K562 (cell line): ENCODE results near the gene CRADD. TPM values are rescaled to one million over a fixed set of nuclear protein-coding genes. Genes with fewer than 3 reads are reported as not detected.
A peak's percentile ranks its signal among the peaks of the same experiment; 100 is the strongest.

Source experiments
- ATAC-seq: fragments of 200-7000 bp; cut with Tn5 transposase; 3 replicates; pipeline ENCODE4 v1.9.1; 2020; ENCODE audit warnings: moderate library complexity
- BruUV-seq: library from RNA; stranded (reverse); fragments of 400-500 nt; replicated peaks from 2 replicates; lab custom pipeline; 2021; lab: Mats Ljungman, UMichigan
- CTCF ChIA-PET: fragments of 300-600 bp; formaldehyde crosslinking; extraction: SDS; loops from one replicate; lab custom pipeline; 2021; ENCODE audit warnings: low intra/inter-chr PET ratio; lab: Yijun Ruan, JAX
- POLR2A ChIA-PET: fragments of 300-600, 350-650 bp; sonication (Branson Sonifier 250); formaldehyde crosslinking; extraction: SDS; loops from one replicate; lab custom pipeline; 2021; ENCODE audit warnings: antibody characterized with exemption, inconsistent platforms; lab: Yijun Ruan, JAX
- DNase-seq, 4 experiments: peaks; one replicate each; pipeline versions ENCODE4 v3.0.0 to v3.0.0-alpha.2; 2011 to 2018; ENCODE audit warnings: low spot score in 3 of 4, mixed read lengths in 3 of 4; ENCODE audit errors: extremely low read depth in 1 of 4
- FAIRE-seq: peaks from 2 replicates; lab custom pipeline; 2011; peaks lifted over from hg19 to GRCh38; lab: Jason Lieb, UNC
- H2AFZ ChIP-seq: 2 replicates; pipeline ENCODE4 v1.6.0; 2011; ENCODE audit warnings: low read depth, low read length, control low read depth, inconsistent platforms
- H3K27ac ChIP-seq: fragments of 200-600 bp; 3 replicates; pipeline ENCODE4 v1.8.0; 2011; ENCODE audit warnings: low read depth, mild to moderate bottlenecking, control low read depth, inconsistent platforms, low read length, moderate library complexity, mixed read lengths; ENCODE audit errors: extremely low read depth
- H3K27me3 ChIP-seq, 2 experiments: fragments of 300-600 bp in 1 of 2; 2 replicates in 1 of 2; 3 replicates in 1 of 2; pipeline versions ENCODE4 v1.6.0 to v1.8.0; 2011; ENCODE audit warnings: inconsistent platforms in 2 of 2, low read length in 2 of 2, mild to moderate bottlenecking in 1 of 2, mixed read lengths in 1 of 2, moderate library complexity in 1 of 2; ENCODE audit not compliant: control insufficient read depth in 2 of 2, insufficient read depth in 2 of 2
- H3K36me3 ChIP-seq: fragments of 300-600 bp; 3 replicates; pipeline ENCODE4 v1.8.0; 2011; ENCODE audit warnings: mild to moderate bottlenecking, low read length, inconsistent platforms; ENCODE audit not compliant: control insufficient read depth, insufficient read depth
- H3K4me1 ChIP-seq, 2 experiments: fragments of 200-600 bp in 1 of 2; replicated peaks in 1 of 2; 2 replicates in 1 of 2; 3 replicates in 1 of 2; pipeline versions ENCODE4 v1.5.1 to v1.8.0; 2011; ENCODE audit warnings: inconsistent platforms in 2 of 2, low read length in 2 of 2, mild to moderate bottlenecking in 1 of 2, mixed read lengths in 1 of 2, moderate library complexity in 1 of 2; ENCODE audit not compliant: control insufficient read depth in 2 of 2, insufficient read depth in 2 of 2
- H3K4me2 ChIP-seq: 2 replicates; pipeline ENCODE4 v1.6.1; 2011; ENCODE audit warnings: low read length, control low read depth, inconsistent platforms, mixed read lengths; ENCODE audit not compliant: insufficient read depth
- H3K4me3 ChIP-seq: fragments of 200-600 bp; sonication (generic), shearing (Covaris generic); 2 replicates; pipeline ENCODE4 v1.5.1; 2016; ENCODE audit warnings: control low read depth, inconsistent platforms
- H3K79me2 ChIP-seq: fragments of 200-600 bp; 3 replicates; pipeline ENCODE4 v1.8.0; 2011; ENCODE audit warnings: low read length, inconsistent platforms; ENCODE audit not compliant: control insufficient read depth, insufficient read depth
- H3K9ac ChIP-seq, 2 experiments: 2 replicates each; pipeline versions ENCODE4 v1.6.0 to v1.6.1; 2011; ENCODE audit warnings: low read depth in 2 of 2, low read length in 2 of 2, control low read depth in 1 of 2, inconsistent platforms in 1 of 2, mild to moderate bottlenecking in 1 of 2, mixed read lengths in 1 of 2; ENCODE audit not compliant: insufficient read depth in 1 of 2
- H3K9me1 ChIP-seq: one replicate; pipeline ENCODE4 v1.6.0; 2011; ENCODE audit warnings: inconsistent platforms, mild to moderate bottlenecking, low read length, moderate library complexity; ENCODE audit not compliant: control insufficient read depth, insufficient read depth
- H3K9me3 ChIP-seq: replicated peaks from 2 replicates; pipeline ENCODE4 v1.5.1; 2011; ENCODE audit warnings: low read depth, low read length, inconsistent platforms; ENCODE audit not compliant: control insufficient read depth, insufficient read depth
- H4K20me1 ChIP-seq: replicated peaks from 2 replicates; pipeline ENCODE4 v1.6.1; 2011; ENCODE audit warnings: low read length, inconsistent platforms, mixed read lengths; ENCODE audit not compliant: control insufficient read depth, insufficient read depth
- CBFA2T3 ChIP-seq: fragments of 450-650 bp; IDR thresholded peaks from 2 replicates; pipeline ENCODE4 v1.6.1; 2017
- CBX3 ChIP-seq, 2 experiments: IDR thresholded peaks; 1 replicate in 1 of 2; 2 replicates in 1 of 2; pipeline ENCODE4 v1.6.1; 2012; ENCODE audit warnings: inconsistent platforms in 2 of 2, low read length in 2 of 2, borderline replicate concordance in 1 of 2, control low read depth in 1 of 2
- DMBX1 ChIP-seq: fragments of 250-450 bp; sonication (Bioruptor Pico); IDR thresholded peaks from 2 replicates; pipeline ENCODE4 v1.8.0; 2022; ENCODE audit warnings: inconsistent platforms, mild to moderate bottlenecking, moderate library complexity, borderline replicate concordance
- ILK ChIP-seq: fragments of 450-650 bp; IDR thresholded peaks from 2 replicates; pipeline ENCODE4 v1.6.1; 2016; ENCODE audit warnings: missing genetic modification characterization, low read depth, mild to moderate bottlenecking, missing compliant biosample characterization, moderate library complexity, borderline replicate concordance
- MXI1 ChIP-seq: IDR thresholded peaks from 2 replicates; pipeline ENCODE4 v1.6.1; 2011; ENCODE audit warnings: low read depth, mild to moderate bottlenecking, improper control_type of control experiment, low read length
- NFIC ChIP-seq: fragments of 450-650 bp; IDR thresholded peaks from 2 replicates; pipeline ENCODE4 v1.6.1; 2017; ENCODE audit warnings: mild to moderate bottlenecking, inconsistent platforms
- TRIM24 ChIP-seq, 2 experiments: fragments of 450-650 bp; IDR thresholded peaks; 2 replicates each; pipeline ENCODE4 v1.6.1; 2016
- TRIM28 ChIP-seq: fragments of 450-650 bp; IDR thresholded peaks from 2 replicates; pipeline ENCODE4 v1.6.1; 2017
- YBX1 ChIP-seq: fragments of 450-650 bp; IDR thresholded peaks from 2 replicates; pipeline ENCODE4 v1.7.1; 2016; ENCODE audit warnings: mild to moderate bottlenecking
- WGBS: fragments of 100-300 bp; shearing (Covaris generic); methylation state at CpG from one replicate; pipeline ENCODE4 v1.1.6; 2016; ENCODE audit warnings: low coverage, mixed read lengths; ENCODE audit not compliant: insufficient coverage; ENCODE audit errors: missing lambda C conversion rate; 5-methylcytosine and 5-hydroxymethylcytosine counted together
- in situ Hi-C: fragments of 300-500 bp; cut with MboI; formaldehyde crosslinking; loops from 4 replicates; pipeline ENCODE4 v1.15.0; 2018; ENCODE audit warnings: inconsistent platforms, mixed read lengths
- intact Hi-C: fragments of 100-400 bp; cut with micrococcal nuclease; formaldehyde crosslinking; loops from 2 replicates; pipeline ENCODE4 v1.14.2; 2022
- polyA plus RNA-seq, 8 experiments: library from polyadenylated mRNA; depleted of rRNA in 4 of 8; stranded (reverse) in 5 of 8; unstranded in 3 of 8; fragments of >200 nt; fragmentation: Nextera tagmentation in 2 of 8; fragmentation: Illumina TruSeq in 1 of 8; extraction: Ambion mirVana in 2 of 8; extraction: Trizol in 1 of 8; gene quantifications; 2 replicates each; pipeline versions ENCODE4 v1.2.1 to v1.2.3, GENCODE V29; 2011 to 2014; ENCODE audit warnings: inconsistent platforms in 1 of 8, missing spikeins in 1 of 8
- total RNA-seq, 7 experiments: library from RNA; depleted of rRNA in 6 of 7; stranded (reverse); fragments of >200 nt in 6 of 7; fragmentation: Illumina TruSeq in 2 of 7; extraction: Trizol in 2 of 7; gene quantifications; 2 replicates each; pipeline versions ENCODE4 v1.2.1 to v1.2.3, GENCODE V29; 2011 to 2021; ENCODE audit warnings: low replicate concordance in 1 of 7

CRADD gene
- total and polyA plus RNA-seq, 9 of the 15 experiments (the other 6 are each of a cell fraction or from before 2014, with no cell fraction given) = 20.5 to 41.1 (median 25.9) TPM

DNA sequence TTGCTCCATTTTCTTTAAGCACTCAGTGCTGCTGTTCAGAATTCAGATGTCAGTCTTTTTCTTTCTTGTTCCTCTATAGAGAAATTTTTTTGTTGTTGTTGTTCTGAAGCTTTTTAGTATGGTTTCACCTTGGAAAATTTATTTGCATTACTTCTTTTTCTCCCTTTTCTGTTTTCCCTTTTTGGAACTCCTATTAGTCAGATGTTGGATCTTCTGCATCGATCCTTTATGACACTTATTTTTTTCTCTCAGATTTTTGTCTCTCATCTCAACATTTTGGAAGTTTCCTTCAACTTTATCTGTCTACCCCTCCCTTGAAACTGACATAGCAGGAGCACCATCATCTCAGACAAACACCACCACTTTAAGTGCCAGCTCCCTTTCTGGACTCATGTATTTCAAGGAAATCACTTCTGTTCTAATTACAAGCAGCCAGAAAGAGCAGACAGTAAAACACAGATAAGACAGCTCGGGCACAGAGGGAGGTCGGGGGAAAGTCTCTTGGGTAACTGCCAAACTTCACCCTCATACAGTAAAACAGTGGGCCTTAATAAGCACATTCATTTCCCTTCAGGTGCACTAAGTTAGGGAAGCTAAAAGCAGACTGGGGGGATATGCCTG lies 248.5 kb downstream of the CRADD start:
- Histone ChIP-seq H3K9me1 (no peaks in the 10 kb centered on the region), H3K79me2 (no peaks in the 10 kb centered on the region), H3K4me3 (no peak overlapping the region), H3K4me1 (peaks cover 4 to 14% of the 10 kb centered on the region in 2 experiments), H3K36me3 (no peaks in the 10 kb centered on the region), H2AFZ (no peak overlapping the region), H3K9ac (no peak overlapping the region), H3K4me2 (no peak overlapping the region), H3K27ac (no peak overlapping the region), H3K9me3 (peaks cover 3% of the 10 kb centered on the region; the same call in 1 of the 2 replicates), H3K27me3 (no peaks in the 10 kb centered on the region), H4K20me1 (no peaks in the 10 kb centered on the region)
- ChIA-PET CTCF (no interaction called here), POLR2A (no interaction called here)
- in situ Hi-C loops (no loop called here), intact Hi-C loops (no loop called here)
- BruUV-seq = no TSS peak
- DNase-seq (peak in 1 of 4 experiments; percentile 17), ATAC-seq (no peak), FAIRE-seq (peak; percentile 19)
- TF ChIP-seq NFIC (0 out of 2 replicates have a peak, but pooled peaks have one; percentile 15), CBX3 (IDR thresholded peaks at IDR 0.05; ENCODE audit: borderline replicate concordance in 1 of 2, low read length in 2 of 2) (0 out of 3 replicates have a peak, but pooled peaks of 1 of the 2 experiments have one; percentile 27), ILK (tag) (no peak), YBX1 (no peak), CBFA2T3 (peak; percentile 27; the same call in 1 of the 2 replicates), DMBX1 (CRISPR knock-in tag) (no peak), TRIM28 (peak; percentile 67; the same call in 1 of the 2 replicates), TRIM24 (IDR thresholded peaks at IDR 0.05) (0 out of 4 replicates have a peak, but pooled peaks of 1 of the 2 experiments have one; percentile 30), MXI1 (no peak)
- WGBS = 2% methylated on average over 3 of the region's 3 CpGs
